SJSA1 (cell line): ENCODE measurements around the gene DHRS7B. TPM values are rescaled to one million over a fixed set of nuclear protein-coding genes. Genes with fewer than 3 reads are reported as not detected.
"Not testable (repeated sequence)": the region's sequence is repeated elsewhere in the genome, so short reads cannot be mapped to it uniquely, and the experiment has no call there.

ENCODE experiments used
- DNase-seq, 2 experiments: peaks; one replicate each; pipeline ENCODE4 v3.0.0-alpha.2; 2015 to 2020; ENCODE audit warnings: low spot score in 2 of 2, low read depth in 1 of 2
- H3K27ac ChIP-seq: fragments of 250-450 bp; sonication (Bioruptor Pico); 2 replicates; pipeline ENCODE4 v1.5.1; 2020; ENCODE audit warnings: mild to moderate bottlenecking, moderate library complexity
- H3K27me3 ChIP-seq: fragments of 250-450 bp; sonication (Bioruptor Pico); replicated peaks from 2 replicates; pipeline ENCODE4 v1.5.1; 2020; ENCODE audit warnings: mild to moderate bottlenecking, moderate library complexity
- H3K36me3 ChIP-seq: fragments of 250-450 bp; sonication (Bioruptor Pico); 2 replicates; pipeline ENCODE4 v1.5.1; 2020; ENCODE audit warnings: mild to moderate bottlenecking
- H3K4me1 ChIP-seq: fragments of 250-450 bp; sonication (Bioruptor Pico); replicated peaks from 2 replicates; pipeline ENCODE4 v1.6.1; 2021; ENCODE audit warnings: mild to moderate bottlenecking
- H3K4me3 ChIP-seq: fragments of 250-450 bp; sonication (Bioruptor Pico); 2 replicates; pipeline ENCODE4 v1.5.1; 2020; ENCODE audit warnings: mild to moderate bottlenecking
- H3K9me3 ChIP-seq: fragments of 250-450 bp; sonication (Bioruptor Pico); replicated peaks from 2 replicates; pipeline ENCODE4 v1.5.1; 2020; ENCODE audit warnings: mild to moderate bottlenecking
- total RNA-seq: library from RNA; depleted of rRNA; stranded (reverse); fragments of >200 nt; shearing (Covaris generic); gene quantifications from 2 replicates; pipeline ENCODE4 v1.2.3, GENCODE V29; 2014; rRNA removed

DHRS7B gene
- total RNA-seq: 18.4 and 33.8 TPM in 2 replicates

GRCh38 chr17:21126645-21127508, at the start of gene DHRS7B:
TSS of gene DHRS7B (plus strand) at chr17:21126964. CDS start at chr17:21126972, 8 bp downstream.
- peaks cover 4% of the 10 kb centered on the region for H3K36me3 ChIP-seq
- H3K27ac ChIP-seq: peak within 1 kb of the TSS; percentile 46
- DNase-seq: peak; percentile 87 to 95
- H3K9me3 ChIP-seq: 0 out of 2 replicates have a peak, but pooled peaks cover 2% of the 10 kb centered on the region
- H3K27me3 ChIP-seq: no peaks in the 10 kb centered on the region
- peaks cover 12% of the 10 kb centered on the region for H3K4me1 ChIP-seq
- peak within 1 kb of the TSS; percentile 79 for H3K4me3 ChIP-seq

GRCh38 chr17:21077281-21077680, 49.5 kb upstream of the DHRS7B start:
- Histone ChIP-seq H3K9me3 (no peaks in the 10 kb centered on the region; the same call in 1 of the 2 replicates), H3K27me3 (no peaks in the 10 kb centered on the region), H3K4me1 (no peaks in the 10 kb centered on the region), H3K27ac (no peak overlapping the region), H3K4me3 (no peak overlapping the region), H3K36me3 (no peaks in the 10 kb centered on the region)
- DNase-seq: no peak

- no peak overlapping the region for H3K4me3 ChIP-seq
- H3K27me3 ChIP-seq: no peaks in the 10 kb centered on the region
- no peak overlapping the region for H3K27ac ChIP-seq
- H3K36me3 ChIP-seq: no peaks in the 10 kb centered on the region
- no peaks in the 10 kb centered on the region; the same call in 1 of the 2 replicates for H3K9me3 ChIP-seq
- H3K4me1 ChIP-seq: no peaks in the 10 kb centered on the region
- DNase-seq: no peak
Observed at GRCh38 chr17:21078016-21078780, 48.6 kb upstream of the DHRS7B start.

GRCh38 chr17:21079196-21079595, 47.6 kb upstream of the DHRS7B start:
- H3K27me3 ChIP-seq: no peaks in the 10 kb centered on the region
- no peak for DNase-seq
- no peaks in the 10 kb centered on the region; the same call in 1 of the 2 replicates for H3K9me3 ChIP-seq
- H3K27ac ChIP-seq: no peak overlapping the region
- no peak overlapping the region for H3K4me3 ChIP-seq
- H3K36me3 ChIP-seq: no peaks in the 10 kb centered on the region
- H3K4me1 ChIP-seq: no peaks in the 10 kb centered on the region

GRCh38 chr17:21082001-21082436, 44.7 kb upstream of the DHRS7B start:
- H3K4me1 ChIP-seq: no peaks in the 10 kb centered on the region
- no peak for DNase-seq
- no peak overlapping the region for H3K4me3 ChIP-seq
- no peaks in the 10 kb centered on the region; the same call in 1 of the 2 replicates for H3K9me3 ChIP-seq
- H3K27me3 ChIP-seq: no peaks in the 10 kb centered on the region
- H3K27ac ChIP-seq: no peak overlapping the region
- H3K36me3 ChIP-seq: no peaks in the 10 kb centered on the region

- not testable (repeated sequence) for DNase-seq, H3K4me1 ChIP-seq, H3K4me3 ChIP-seq, H3K27me3 ChIP-seq, H3K9me3 ChIP-seq, H3K27ac ChIP-seq, H3K36me3 ChIP-seq
Observed at GRCh38 chr17:21085280-21085679, 41.5 kb upstream of the DHRS7B start.

GRCh38 chr17:21085707-21086106, 41.1 kb upstream of the DHRS7B start:
- H3K27ac ChIP-seq: no peak overlapping the region
- H3K27me3 ChIP-seq: no peaks in the 10 kb centered on the region
- DNase-seq: no peak
- no peaks in the 10 kb centered on the region; the same call in 1 of the 2 replicates for H3K4me1 ChIP-seq
- H3K9me3 ChIP-seq: no peaks in the 10 kb centered on the region; the same call in 1 of the 2 replicates
- H3K4me3 ChIP-seq: no peak overlapping the region
- no peaks in the 10 kb centered on the region for H3K36me3 ChIP-seq

GRCh38 chr17:21089145-21089544, 37.6 kb upstream of the DHRS7B start:
- H3K4me1 ChIP-seq: no peaks in the 10 kb centered on the region; the same call in 1 of the 2 replicates
- H3K36me3 ChIP-seq: no peaks in the 10 kb centered on the region
- DNase-seq: peak in 1 of 2 experiments; percentile 6
- no peaks in the 10 kb centered on the region for H3K27me3 ChIP-seq
- H3K4me3 ChIP-seq: no peak overlapping the region
- no peaks in the 10 kb centered on the region for H3K9me3 ChIP-seq
- no peak overlapping the region for H3K27ac ChIP-seq

GRCh38 chr17:21089933-21090901, 36.5 kb upstream of the DHRS7B start:
- Histone ChIP-seq H3K4me1 (no peaks in the 10 kb centered on the region; the same call in 1 of the 2 replicates), H3K27ac (no peak overlapping the region), H3K9me3 (no peaks in the 10 kb centered on the region), H3K27me3 (no peaks in the 10 kb centered on the region), H3K36me3 (no peaks in the 10 kb centered on the region), H3K4me3 (no peak overlapping the region)
- no peak for DNase-seq

GRCh38 chr17:21090902-21091618, 35.7 kb upstream of the DHRS7B start:
- no peak overlapping the region for H3K4me3 ChIP-seq
- H3K9me3 ChIP-seq: no peaks in the 10 kb centered on the region
- no peaks in the 10 kb centered on the region for H3K27me3 ChIP-seq
- no peak for DNase-seq
- no peaks in the 10 kb centered on the region for H3K36me3 ChIP-seq
- no peaks in the 10 kb centered on the region; the same call in 1 of the 2 replicates for H3K4me1 ChIP-seq
- no peak overlapping the region for H3K27ac ChIP-seq

GRCh38 chr17:21094298-21094704, 32.5 kb upstream of the DHRS7B start:
- Histone ChIP-seq H3K27me3 (no peaks in the 10 kb centered on the region), H3K27ac (no peak overlapping the region), H3K4me1 (no peaks in the 10 kb centered on the region; the same call in 1 of the 2 replicates), H3K4me3 (no peak overlapping the region), H3K36me3 (no peaks in the 10 kb centered on the region), H3K9me3 (no peaks in the 10 kb centered on the region)
- DNase-seq: no peak

GRCh38 chr17:21095735-21096134, 31.0 kb upstream of the DHRS7B start:
- H3K9me3 ChIP-seq: no peaks in the 10 kb centered on the region
- no peak for DNase-seq

More at GRCh38 chr17:21095735-21096134, 31.0 kb upstream of the DHRS7B start:
- H3K36me3 ChIP-seq: no peaks in the 10 kb centered on the region
- no peaks in the 10 kb centered on the region for H3K27me3 ChIP-seq
- no peak overlapping the region for H3K27ac ChIP-seq
- H3K4me3 ChIP-seq: no peak overlapping the region
- H3K4me1 ChIP-seq: no peaks in the 10 kb centered on the region; the same call in 1 of the 2 replicates
